Mucosa of descending colon (tissue), 3 donors: ENCODE data around the gene VPS45. TPM values are rescaled to one million over a fixed set of nuclear protein-coding genes. Genes with fewer than 3 reads are reported as not detected.
"Not testable (repeated sequence)": the region's sequence is repeated elsewhere in the genome, so short reads cannot be mapped to it uniquely, and the experiment has no call there.

Source experiments
- ATAC-seq: fragments of 200-7000 bp; cut with Tn5 transposase; one replicate; pipeline ENCODE4 v1.9.1; 2020; ENCODE audit warnings: mild to moderate bottlenecking, moderate library complexity
- DNase-seq, 3 donors: peaks; one replicate each; pipeline ENCODE4 v3.0.0-alpha.2; 2020
- H3K36me3 ChIP-seq: fragments of 200-600 bp; one replicate; pipeline ENCODE4 v1.8.0; 2021; ENCODE audit warnings: low read depth, mild to moderate bottlenecking
- H3K4me1 ChIP-seq: fragments of 200-600 bp; one replicate; pipeline ENCODE4 v1.8.0; 2021; ENCODE audit warnings: low read depth, mild to moderate bottlenecking
- H3K4me3 ChIP-seq: fragments of 200-600 bp; one replicate; pipeline ENCODE4 v1.8.0; 2021; ENCODE audit warnings: mild to moderate bottlenecking
- H3K9me3 ChIP-seq: fragments of 200-600 bp; one replicate; pipeline ENCODE4 v1.8.0; 2021; ENCODE audit warnings: mild to moderate bottlenecking
- intact Hi-C, 2 donors: fragments of 100-400 bp; cut with DNase I in 1 of 2; cut with micrococcal nuclease in 1 of 2; formaldehyde crosslinking; loops; one replicate each; pipeline versions ENCODE4 v1.11.0 to v1.11.1; 2022; cut with DNase I, micrococcal nuclease
- total RNA-seq, 3 donors: library from RNA; stranded (reverse); fragmentation: NEBNext Ultra II Directional in 2 of 3; extraction: Animal tissue kit (Norgen Biotek cat#: 25700) in 2 of 3; gene quantifications; one replicate each; pipeline versions ENCODE4 v1.2.1 to v1.2.4, GENCODE V29; 2021 to 2023
- TF ChIP-seq, protein P1 (sequence below): fragments of 200-600 bp; IDR thresholded peaks from one replicate; pipeline ENCODE4 v1.8.0; 2022; ENCODE audit warnings: antibody characterized with exemption, mild to moderate bottlenecking
- donor health status: DM: no; HTN: no; CAD: no; lungs with moderate emphysema.
- donor health status: DM: no; HTN: no; CAD: no.
- donor health status: DM: no; HTN: yes; CAD: no.

VPS45 gene
- total RNA-seq, 3 donors from 2014 or later = 28.3 to 43.4 (median 33.6) TPM

DNA sequence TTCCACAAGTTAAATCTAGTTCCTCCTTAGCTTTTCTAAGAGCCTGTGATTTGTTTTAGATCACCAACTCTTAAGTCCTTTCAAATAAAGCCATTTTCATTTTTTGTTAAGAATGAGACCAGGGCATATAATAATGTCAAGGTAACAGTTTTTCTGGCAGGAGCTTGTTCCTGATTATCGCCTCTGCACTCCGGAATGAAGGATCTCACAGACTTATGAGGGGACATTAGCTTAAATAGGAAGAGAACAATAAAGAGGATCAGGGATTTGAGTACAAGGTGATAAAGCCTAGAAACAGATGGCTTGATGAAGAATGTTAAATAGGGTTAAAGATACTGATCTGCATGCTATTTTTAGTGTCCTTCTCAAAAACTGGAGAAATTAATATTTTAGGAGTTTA, 43.4 kb upstream of the VPS45 start:
- ATAC-seq = no peak
- TF ChIP-seq, protein P1, sequence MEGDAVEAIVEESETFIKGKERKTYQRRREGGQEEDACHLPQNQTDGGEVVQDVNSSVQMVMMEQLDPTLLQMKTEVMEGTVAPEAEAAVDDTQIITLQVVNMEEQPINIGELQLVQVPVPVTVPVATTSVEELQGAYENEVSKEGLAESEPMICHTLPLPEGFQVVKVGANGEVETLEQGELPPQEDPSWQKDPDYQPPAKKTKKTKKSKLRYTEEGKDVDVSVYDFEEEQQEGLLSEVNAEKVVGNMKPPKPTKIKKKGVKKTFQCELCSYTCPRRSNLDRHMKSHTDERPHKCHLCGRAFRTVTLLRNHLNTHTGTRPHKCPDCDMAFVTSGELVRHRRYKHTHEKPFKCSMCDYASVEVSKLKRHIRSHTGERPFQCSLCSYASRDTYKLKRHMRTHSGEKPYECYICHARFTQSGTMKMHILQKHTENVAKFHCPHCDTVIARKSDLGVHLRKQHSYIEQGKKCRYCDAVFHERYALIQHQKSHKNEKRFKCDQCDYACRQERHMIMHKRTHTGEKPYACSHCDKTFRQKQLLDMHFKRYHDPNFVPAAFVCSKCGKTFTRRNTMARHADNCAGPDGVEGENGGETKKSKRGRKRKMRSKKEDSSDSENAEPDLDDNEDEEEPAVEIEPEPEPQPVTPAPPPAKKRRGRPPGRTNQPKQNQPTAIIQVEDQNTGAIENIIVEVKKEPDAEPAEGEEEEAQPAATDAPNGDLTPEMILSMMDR = no peak

DNA sequence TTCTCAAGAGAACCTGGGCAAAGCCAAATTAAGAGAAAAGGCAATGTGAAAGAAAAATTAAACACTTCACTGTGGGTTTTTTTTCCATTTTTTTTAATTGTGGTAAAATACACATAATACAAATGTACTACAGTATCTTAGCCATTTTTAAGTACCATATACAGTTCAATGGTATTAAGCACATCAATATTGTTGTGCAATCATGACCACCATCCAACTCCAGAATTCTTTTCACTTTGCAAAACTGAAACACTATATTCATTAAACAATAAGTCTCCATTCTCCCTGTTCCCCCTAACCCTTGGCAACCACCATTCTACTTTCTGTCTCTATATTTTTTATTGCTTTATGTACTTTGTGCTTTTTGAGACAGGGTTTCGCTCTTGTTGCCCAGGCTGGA, 39.3 kb upstream of the VPS45 start:
- no peaks in the 10 kb centered on the region for H3K9me3 ChIP-seq
- H3K36me3 ChIP-seq = no peaks in the 10 kb centered on the region
- H3K4me1 ChIP-seq = no peaks in the 10 kb centered on the region
- ATAC-seq = no peak
- H3K4me3 ChIP-seq = no peak overlapping the region
- DNase-seq = no peak
- TF ChIP-seq, protein P1 = no peak
- intact Hi-C loops = no loop called here

More for the DNA sequence above, 43.4 kb upstream of the VPS45 start:
- intact Hi-C loops = no loop called here
- Histone ChIP-seq H3K9me3 (no peaks in the 10 kb centered on the region), H3K36me3 (no peaks in the 10 kb centered on the region), H3K4me3 (no peak overlapping the region), H3K4me1 (peaks cover 15% of the 10 kb centered on the region)
- DNase-seq = no peak

DNA sequence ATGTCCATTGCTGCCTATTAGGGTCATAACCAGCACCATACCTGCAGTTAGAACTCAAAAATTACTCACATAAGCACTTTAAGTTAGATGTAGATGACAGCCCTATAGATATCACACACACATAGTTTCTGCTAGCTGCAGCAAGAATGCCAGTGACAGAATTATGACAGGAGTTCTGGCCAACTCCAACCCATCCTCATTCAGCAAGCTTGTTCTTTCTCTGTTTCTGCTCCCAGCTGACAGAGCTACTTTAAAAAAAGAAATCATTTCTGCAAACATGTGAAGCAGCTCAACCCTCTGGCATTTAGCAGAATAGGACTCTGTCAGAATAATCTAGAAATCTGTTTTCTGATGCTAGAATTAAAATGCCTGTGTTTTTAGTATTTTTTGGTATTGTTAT, 33.2 kb upstream of the VPS45 start:
- TF ChIP-seq, protein P1 = no peak
- ATAC-seq (no peak), DNase-seq (no peak)
- Histone ChIP-seq H3K9me3 (no peaks in the 10 kb centered on the region), H3K36me3 (no peaks in the 10 kb centered on the region), H3K4me3 (no peak overlapping the region), H3K4me1 (no peaks in the 10 kb centered on the region)
- intact Hi-C loops = loop anchor here in 1 of 2 donors (10.0 kb wide), 1 partner anchor 60 kb away; no protein-coding TSS in a partner anchor

DNA sequence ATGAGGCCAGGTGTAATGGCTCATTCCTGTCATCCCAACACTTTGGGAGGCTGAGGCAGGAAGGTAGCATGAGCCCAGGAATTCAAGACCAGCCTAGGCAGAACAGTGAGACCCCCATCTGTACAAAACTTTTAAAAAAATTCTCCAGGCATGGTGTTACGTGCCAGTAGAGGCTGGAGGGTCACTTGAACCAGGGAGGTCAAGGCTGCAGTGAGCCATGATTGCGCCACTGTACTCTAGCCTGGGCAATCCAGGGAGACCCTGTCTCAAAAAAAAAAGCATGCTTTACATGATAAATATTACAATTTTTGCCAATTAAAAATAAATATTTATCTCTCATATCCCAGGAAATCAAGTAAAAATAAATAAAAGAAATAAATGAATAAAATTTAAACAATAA, 17.6 kb upstream of the VPS45 start:
- intact Hi-C loops = loop anchor here (1.0 to 5.0 kb wide), 2 partner anchors 88 kb away; no protein-coding TSS in a partner anchor
- ATAC-seq (no peak), DNase-seq (no peak)
- Histone ChIP-seq H3K9me3 (no peaks in the 10 kb centered on the region), H3K4me3 (no peak overlapping the region), H3K36me3 (no peaks in the 10 kb centered on the region), H3K4me1 (no peaks in the 10 kb centered on the region)
- TF ChIP-seq, protein P1 = no peak

DNA sequence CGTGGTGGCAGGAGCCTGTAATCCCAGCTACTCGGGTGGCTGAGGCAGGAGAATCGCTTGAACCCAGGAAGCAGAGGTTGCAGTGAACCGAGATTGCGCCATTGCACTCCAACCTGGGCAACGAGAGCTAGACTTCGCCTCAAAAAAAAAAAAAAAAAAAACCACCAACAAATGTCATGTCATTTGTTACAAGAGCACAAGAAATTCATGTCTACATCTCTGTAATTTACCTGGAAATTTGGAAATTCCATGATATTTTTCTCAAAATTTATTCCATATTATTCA, 16.5 kb upstream of the VPS45 start:
- intact Hi-C loops = loop anchor here in 1 of 2 donors (5.0 kb wide), 1 partner anchor 89 kb away; no protein-coding TSS in a partner anchor
- no peaks in the 10 kb centered on the region for H3K4me1 ChIP-seq
- H3K36me3 ChIP-seq = no peaks in the 10 kb centered on the region
- no peak overlapping the region for H3K4me3 ChIP-seq
- H3K9me3 ChIP-seq = no peaks in the 10 kb centered on the region
- ATAC-seq = no peak
- no peak for DNase-seq
- TF ChIP-seq, protein P1 = no peak

DNA sequence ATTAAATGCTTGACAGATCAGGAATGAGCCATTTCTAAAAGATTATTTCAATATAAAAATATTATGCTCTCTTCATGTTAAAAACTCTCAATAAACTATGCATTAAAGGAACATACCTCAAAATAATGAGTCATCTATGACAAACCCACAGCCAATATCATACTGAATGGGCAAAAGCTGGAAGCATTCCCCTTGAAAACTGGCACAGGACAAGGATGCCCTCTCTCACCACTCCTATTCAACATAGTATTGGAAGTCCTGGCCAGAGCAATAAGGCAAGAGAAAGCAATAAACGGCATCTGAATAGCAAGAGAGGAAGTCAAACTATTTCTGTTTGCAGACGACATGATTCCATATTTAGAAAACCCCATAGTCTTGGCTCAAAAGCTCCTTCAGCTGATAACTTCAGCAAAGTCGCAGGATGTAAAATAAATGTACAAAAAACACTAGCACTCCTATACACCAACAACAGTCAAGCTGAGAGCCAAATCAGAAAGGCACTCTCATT, 15.6 kb upstream of the VPS45 start:
- H3K9me3 ChIP-seq, H3K36me3 ChIP-seq, H3K4me1 ChIP-seq, DNase-seq, ATAC-seq, H3K4me3 ChIP-seq: not testable (repeated sequence)
- intact Hi-C loops = loop anchor here in 1 of 2 donors (5.0 kb wide), 1 partner anchor 90 kb away; no protein-coding TSS in a partner anchor
